GM10248 (cell line): ENCODE measurements around the gene EIF4E3.

Experiments used
- CTCF ChIA-PET: fragments of 300-600 bp; sonication (Branson Sonifier 250); formaldehyde crosslinking; extraction: SDS; loops from one replicate; lab custom pipeline; 2021; ENCODE audit warnings: antibody characterized with exemption; lab: Yijun Ruan, JAX
- POLR2A ChIA-PET: fragments of 350-650 bp; sonication (Branson Sonifier 250); formaldehyde crosslinking; extraction: SDS; loops from one replicate; lab custom pipeline; 2020; ENCODE audit warnings: antibody characterized with exemption; lab: Yijun Ruan, JAX
- DNase-seq: peaks from one replicate; pipeline ENCODE4 v3.0.0; 2012; ENCODE audit errors: extremely low spot score
- CTCF ChIP-seq: IDR thresholded peaks from 2 replicates; pipeline ENCODE4 v1.5.1; 2012; ENCODE audit warnings: mild to moderate bottlenecking, low read depth; ENCODE audit errors: extremely low read depth, missing control alignments, control extremely low read depth

The EIF4E3 gene

GRCh38 chr3:71724584-71725270, 475 bp downstream of the EIF4E3 start:
- POLR2A ChIA-PET, result no interaction called here
- CTCF ChIA-PET, result interaction anchor here (1.5 kb wide), 1 partner anchor 1097 kb away, joined by 4 read pairs; no protein-coding TSS in a partner anchor
- peak; percentile 43 for DNase-seq
- no peak for TF ChIP-seq CTCF

DNA sequence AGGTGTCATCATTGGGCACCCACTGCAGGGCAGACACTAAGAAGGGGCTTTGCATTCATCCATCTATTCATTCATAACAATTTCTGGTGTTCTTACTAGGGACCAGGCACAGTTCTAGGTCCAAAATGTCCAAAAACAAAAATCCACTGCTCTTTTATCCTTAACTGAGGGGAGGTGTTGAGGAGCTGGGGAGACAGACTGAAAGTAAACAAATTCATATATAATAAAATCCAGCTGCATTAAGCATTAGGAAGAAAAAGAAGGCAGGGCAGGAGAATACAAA, 1.1 kb downstream of the EIF4E3 start:
- no peak for TF ChIP-seq CTCF
- DNase-seq, result no peak
- ChIA-PET POLR2A (no interaction called here), CTCF (interaction anchor here (1.5 kb wide), 1 partner anchor 1098 kb away, joined by 4 read pairs; no protein-coding TSS in a partner anchor)

DNA sequence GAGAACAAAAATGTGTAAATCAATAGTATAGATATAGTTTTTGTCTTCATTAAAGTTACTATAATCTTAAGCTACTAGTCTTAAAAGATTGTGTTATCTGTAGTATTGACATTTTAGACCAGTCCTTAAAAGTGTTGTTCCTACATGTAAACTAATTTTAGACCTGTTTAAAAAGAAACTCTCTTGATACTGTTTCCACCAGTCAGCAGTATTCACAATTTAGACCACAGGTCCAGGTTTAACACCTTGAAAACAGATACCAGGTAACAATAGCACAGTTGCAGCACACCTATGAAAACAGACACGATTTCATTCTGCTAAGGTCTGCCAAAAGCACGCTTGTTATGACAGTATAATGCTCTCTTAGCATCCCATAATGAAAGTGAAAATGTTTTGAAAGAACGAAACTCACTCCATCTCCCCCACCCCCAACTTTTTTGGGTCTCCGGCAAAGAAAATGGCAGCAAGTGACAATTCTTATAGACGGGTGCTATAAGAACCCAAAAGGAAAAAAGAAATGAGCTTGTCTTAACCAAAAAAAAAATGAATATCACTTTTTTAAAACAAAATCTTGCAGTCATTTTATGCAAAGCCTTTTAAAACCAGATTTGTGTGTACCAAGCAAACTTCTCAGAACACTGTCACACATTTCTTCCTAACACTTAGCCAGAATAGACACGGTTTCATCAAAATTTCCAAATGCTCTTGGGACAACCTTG, 1.6 kb downstream of the EIF4E3 start:
- DNase-seq, result peak; percentile 28
- CTCF ChIA-PET, result interaction anchor here (1.2 to 1.5 kb wide), 2 partner anchors 10 to 1098 kb away, joined by 3 to 4 read pairs; no protein-coding TSS in a partner anchor
- TF ChIP-seq CTCF, result no peak
- POLR2A ChIA-PET, result no interaction called here

DNA sequence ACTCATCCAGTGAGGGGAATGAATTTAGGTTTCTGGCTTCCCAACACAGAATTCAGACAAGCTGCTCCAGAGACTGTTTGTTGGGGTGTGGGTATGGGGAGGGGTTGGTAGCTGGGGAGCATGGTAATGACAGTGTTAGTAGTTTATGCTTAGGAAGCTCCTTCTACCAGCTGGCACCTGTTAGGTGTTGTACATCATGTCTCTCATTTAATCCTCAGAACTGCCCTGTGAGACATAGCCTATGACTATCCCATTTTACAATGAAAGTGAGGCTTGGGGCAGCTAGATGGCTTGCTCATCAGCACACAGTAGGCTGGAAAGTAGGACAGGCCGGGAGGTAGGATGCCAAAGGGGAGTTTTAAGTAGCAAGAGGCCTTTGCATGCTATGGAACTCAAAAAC, 2.5 kb downstream of the EIF4E3 start:
- ChIA-PET CTCF (interaction anchor here (1.2 kb wide), 1 partner anchor 11 kb away, joined by 3 read pairs; no protein-coding TSS in a partner anchor), POLR2A (no interaction called here)
- no peak for TF ChIP-seq CTCF
- DNase-seq, result no peak

- no peak for TF ChIP-seq CTCF
- POLR2A ChIA-PET, result no interaction called here
- CTCF ChIA-PET, result interaction anchor here (1.5 to 1.7 kb wide), 2 partner anchors 8 to 10 kb away, joined by 9 to 12 read pairs; no protein-coding TSS in a partner anchor
- no peak for DNase-seq
Observed at GRCh38 chr3:71721651-71722157, 3.5 kb downstream of the EIF4E3 start.

- TF ChIP-seq CTCF, result no peak
- ChIA-PET POLR2A (no interaction called here), CTCF (interaction anchor here (1.5 to 1.7 kb wide), 2 partner anchors 9 to 10 kb away, joined by 9 to 12 read pairs; no protein-coding TSS in a partner anchor)
- no peak for DNase-seq
Observed at GRCh38 chr3:71721002-71721401, 4.2 kb downstream of the EIF4E3 start.
